WTC11 (cell line): ENCODE results near the gene REPS2. TPM values are rescaled to one million over a fixed set of nuclear protein-coding genes. Genes with fewer than 3 reads are reported as not detected.

Experiments used
- ATAC-seq: fragments of 200-7000 bp; cut with Tn5 transposase; 2 replicates; pipeline ENCODE4 v1.10.0; 2021; ENCODE audit warnings: mild to moderate bottlenecking, moderate library complexity
- CTCF ChIA-PET: fragments of 300-600 bp; sonication (Branson Sonifier 250); formaldehyde crosslinking; loops from one replicate; lab custom pipeline; 2021; ENCODE audit warnings: antibody characterized with exemption; lab: Charles Lee
- POLR2A ChIA-PET: fragments of 350-600 bp; sonication (Branson Sonifier 250); formaldehyde crosslinking; loops from one replicate; lab custom pipeline; 2021; ENCODE audit warnings: antibody characterized with exemption; lab: Charles Lee
- DNase-seq: peaks from one replicate; pipeline ENCODE4 v3.0.0; 2021; ENCODE audit warnings: low spot score
- H3K27ac Mint-ChIP-seq: 2 replicates; pipeline ENCODE4 v1.8.0; 2021; ENCODE audit warnings: mixed read lengths
- H3K27me3 Mint-ChIP-seq: 2 replicates; pipeline ENCODE4 v1.8.0; 2021; ENCODE audit warnings: low read depth, mild to moderate bottlenecking, moderate library complexity, mixed read lengths
- H3K36me3 Mint-ChIP-seq: 2 replicates; pipeline ENCODE4 v1.8.0; 2021; ENCODE audit warnings: mixed read lengths
- H3K4me1 Mint-ChIP-seq: 2 replicates; pipeline ENCODE4 v1.8.0; 2022; ENCODE audit warnings: mixed read lengths
- H3K4me3 Mint-ChIP-seq: 2 replicates; pipeline ENCODE4 v1.8.0; 2021; ENCODE audit warnings: mild to moderate bottlenecking, moderate library complexity, mixed read lengths
- H3K9me3 Mint-ChIP-seq: 2 replicates; pipeline ENCODE4 v1.8.0; 2021; ENCODE audit warnings: mixed read lengths
- AR ChIP-seq: fragments of 250-450 bp; sonication (Bioruptor Pico); IDR thresholded peaks from 2 replicates; pipeline ENCODE4 v1.9.0; 2021; ENCODE audit warnings: mild to moderate bottlenecking
- ATF1 ChIP-seq: sonication (generic); formaldehyde crosslinking; IDR thresholded peaks from 2 replicates; pipeline ENCODE4 v1.8.1; 2023; ENCODE audit warnings: mild to moderate bottlenecking, moderate library complexity, missing genetic modification reagents
- ATF6 ChIP-seq: sonication (generic); formaldehyde crosslinking; IDR thresholded peaks from 2 replicates; pipeline ENCODE4 v1.8.1; 2023; ENCODE audit warnings: mild to moderate bottlenecking, missing genetic modification reagents
- CREB1 ChIP-seq: sonication (generic); formaldehyde crosslinking; IDR thresholded peaks from 2 replicates; pipeline ENCODE4 v1.8.0; 2023; ENCODE audit warnings: mild to moderate bottlenecking, missing genetic modification reagents
- E2F5 ChIP-seq: sonication (generic); formaldehyde crosslinking; IDR thresholded peaks from 2 replicates; pipeline ENCODE4 v1.8.1; 2022; ENCODE audit warnings: mild to moderate bottlenecking, moderate library complexity, missing genetic modification reagents
- GRHL2 ChIP-seq: fragments of 250-450 bp; sonication (Bioruptor Pico); IDR thresholded peaks from 2 replicates; pipeline ENCODE4 v1.8.0; 2022; ENCODE audit warnings: mild to moderate bottlenecking, moderate library complexity; ENCODE audit not compliant: insufficient replicate concordance, severe bottlenecking
- HMGA2 ChIP-seq: fragments of 250-450 bp; sonication (Bioruptor Pico); IDR thresholded peaks from 2 replicates; pipeline ENCODE4 v1.4.0; 2021; ENCODE audit warnings: mild to moderate bottlenecking, moderate library complexity
- IRF1 ChIP-seq: sonication (generic); formaldehyde crosslinking; IDR thresholded peaks from 2 replicates; pipeline ENCODE4 v1.8.0; 2023; ENCODE audit warnings: missing genetic modification reagents
- MYBL2 ChIP-seq: sonication (generic); formaldehyde crosslinking; IDR thresholded peaks from 2 replicates; pipeline ENCODE4 v1.8.1; 2023; ENCODE audit warnings: mild to moderate bottlenecking, moderate library complexity, missing genetic modification reagents
- PREB ChIP-seq: sonication (generic); formaldehyde crosslinking; IDR thresholded peaks from 2 replicates; pipeline ENCODE4 v1.8.1; 2022; ENCODE audit warnings: mild to moderate bottlenecking, missing genetic modification reagents, moderate library complexity, borderline replicate concordance
- STAT6 ChIP-seq: sonication (generic); formaldehyde crosslinking; conservative IDR thresholded peaks from 2 replicates; pipeline ENCODE4 v1.8.1; 2023; ENCODE audit warnings: mild to moderate bottlenecking, low read depth, missing genetic modification reagents, moderate library complexity
- TCF7 ChIP-seq: sonication (generic); formaldehyde crosslinking; IDR thresholded peaks from 2 replicates; pipeline ENCODE4 v1.8.0; 2022; ENCODE audit warnings: mild to moderate bottlenecking, low read depth, missing genetic modification reagents, moderate library complexity
- TEAD4 ChIP-seq: sonication (generic); formaldehyde crosslinking; IDR thresholded peaks from 2 replicates; pipeline ENCODE4 v1.8.0; 2022; ENCODE audit warnings: mild to moderate bottlenecking, missing genetic modification reagents
- TP53 ChIP-seq: sonication (generic); formaldehyde crosslinking; IDR thresholded peaks from 2 replicates; pipeline ENCODE4 v1.8.1; 2023; ENCODE audit warnings: mild to moderate bottlenecking, missing genetic modification reagents
- USF1 ChIP-seq: sonication (generic); formaldehyde crosslinking; IDR thresholded peaks from 2 replicates; pipeline ENCODE4 v1.8.0; 2022; ENCODE audit warnings: mild to moderate bottlenecking, missing genetic modification reagents
- ZNF138 ChIP-seq: sonication (generic); formaldehyde crosslinking; conservative IDR thresholded peaks from 2 replicates; pipeline ENCODE4 v1.8.1; 2022; ENCODE audit warnings: mild to moderate bottlenecking, moderate library complexity, missing genetic modification reagents
- ZNF263 ChIP-seq: sonication (generic); formaldehyde crosslinking; IDR thresholded peaks from 2 replicates; pipeline ENCODE4 v1.8.1; 2022; ENCODE audit warnings: low read depth, mild to moderate bottlenecking, moderate library complexity, missing genetic modification reagents
- ZNF423 ChIP-seq: fragments of 250-450 bp; sonication (Bioruptor Pico); IDR thresholded peaks from 2 replicates; pipeline ENCODE4 v2.1.2; 2022; ENCODE audit warnings: mild to moderate bottlenecking, moderate library complexity
- total RNA-seq: library from RNA; stranded (reverse); gene quantifications from 3 replicates; pipeline ENCODE4 v1.2.3, GENCODE V29; 2021

The REPS2 gene
- total RNA-seq, 1 experiment from 2014 or later = 2.2 TPM

- Mint-ChIP-seq H3K4me3 (no peak overlapping the region), H3K36me3 (no peaks in the 10 kb centered on the region), H3K4me1 (no peaks in the 10 kb centered on the region), H3K9me3 (no peaks in the 10 kb centered on the region), H3K27me3 (no peaks in the 10 kb centered on the region), H3K27ac (no peak overlapping the region)
- ChIA-PET CTCF (no interaction called here), POLR2A (no interaction called here)
- DNase-seq (no peak), ATAC-seq (no peak)
- TF ChIP-seq TCF7 (CRISPR knock-in tag) = no peak
Measured at GRCh38 chrX:16975233-16975632, 28.8 kb downstream of the REPS2 start.

- ATAC-seq = no peak
- ChIA-PET POLR2A (no interaction called here), CTCF (interaction anchor here (1.9 kb wide), 1 partner anchor 16 kb away, joined by 5 read pairs; no protein-coding TSS in a partner anchor)
- Mint-ChIP-seq H3K9me3 (peaks cover 7% of the 10 kb centered on the region; the same call in 1 of the 2 replicates), H3K27me3 (no peaks in the 10 kb centered on the region), H3K36me3 (no peaks in the 10 kb centered on the region), H3K27ac (no peak overlapping the region), H3K4me1 (no peaks in the 10 kb centered on the region), H3K4me3 (no peak overlapping the region)
- no peak for DNase-seq
- no peak for TF ChIP-seq USF1 (CRISPR knock-in tag)
- TF ChIP-seq PREB (CRISPR knock-in tag) = no peak
- no peak for TF ChIP-seq HMGA2 (CRISPR knock-in tag)
- TF ChIP-seq ZNF138 = no peak
- no peak for TF ChIP-seq ATF1 (CRISPR knock-in tag)
- TF ChIP-seq STAT6 (CRISPR knock-in tag) = no peak
- TF ChIP-seq CREB1 = no peak
- TF ChIP-seq TCF7 (CRISPR knock-in tag) = no peak
- TF ChIP-seq E2F5 (CRISPR knock-in tag) = no peak
- no peak for TF ChIP-seq TEAD4
- no peak for TF ChIP-seq TP53 (CRISPR knock-in tag)
- TF ChIP-seq ZNF423 (CRISPR knock-in tag) = no peak
- TF ChIP-seq ATF6 (CRISPR knock-in tag) = no peak
- TF ChIP-seq GRHL2 (CRISPR knock-in tag) = no peak
- no peak for TF ChIP-seq AR (CRISPR knock-in tag)
- no peak for TF ChIP-seq IRF1 (CRISPR knock-in tag)
- TF ChIP-seq ZNF263 (CRISPR knock-in tag) = no peak
- TF ChIP-seq MYBL2 (CRISPR knock-in tag) = no peak
Measured at GRCh38 chrX:16977771-16978170, 31.3 kb downstream of the REPS2 start.
